IPS-15b (cell line): ENCODE results near the gene KLF17.

Experiments used
- H3K27me3 ChIP-seq: one replicate; pipeline ENCODE4 v1.6.1; 2013; ENCODE audit warnings: low read length; ENCODE audit not compliant: control insufficient read depth, insufficient read depth
- H3K36me3 ChIP-seq: one replicate; pipeline ENCODE4 v1.6.1; 2013; ENCODE audit warnings: low read length; ENCODE audit not compliant: control insufficient read depth, insufficient read depth
- H3K4me1 ChIP-seq: one replicate; pipeline ENCODE4 v1.6.1; 2013; ENCODE audit warnings: mild to moderate bottlenecking, low read length; ENCODE audit not compliant: control insufficient read depth, insufficient read depth
- H3K4me3 ChIP-seq: one replicate; pipeline ENCODE4 v1.5.1; 2013; ENCODE audit warnings: low read depth, low read length
- H3K9ac ChIP-seq: one replicate; pipeline ENCODE4 v1.6.1; 2013; ENCODE audit warnings: low read depth, mild to moderate bottlenecking, low read length
- H3K9me3 ChIP-seq: one replicate; pipeline ENCODE4 v1.6.1; 2013; ENCODE audit warnings: mild to moderate bottlenecking, low read length; ENCODE audit not compliant: control insufficient read depth, insufficient read depth

Gene KLF17

GRCh38 chr1:44118682-44119081 is at the start of gene KLF17:
TSS of gene KLF17 (plus strand) at chr1:44118821. CDS start at chr1:44118908, 87 bp downstream.
- Histone ChIP-seq H3K9ac (no peak within 1 kb of the TSS), H3K4me1 (no peaks in the 10 kb centered on the region), H3K4me3 (no peak within 1 kb of the TSS), H3K36me3 (no peaks in the 10 kb centered on the region), H3K9me3 (no peaks in the 10 kb centered on the region), H3K27me3 (no peaks in the 10 kb centered on the region)

GRCh38 chr1:44071461-44071860 is 47.2 kb upstream of the KLF17 start:
- Histone ChIP-seq H3K4me3 (no peak overlapping the region), H3K36me3 (no peaks in the 10 kb centered on the region), H3K4me1 (peaks cover 2% of the 10 kb centered on the region), H3K27me3 (no peaks in the 10 kb centered on the region), H3K9ac (no peak overlapping the region), H3K9me3 (no peaks in the 10 kb centered on the region)

GRCh38 chr1:44072204-44072603 is 46.4 kb upstream of the KLF17 start:
- no peak overlapping the region for H3K4me3 ChIP-seq
- H3K36me3 ChIP-seq = no peaks in the 10 kb centered on the region
- no peak overlapping the region for H3K9ac ChIP-seq
- no peaks in the 10 kb centered on the region for H3K9me3 ChIP-seq
- H3K4me1 ChIP-seq = peaks cover 2% of the 10 kb centered on the region
- H3K27me3 ChIP-seq = no peaks in the 10 kb centered on the region

- Histone ChIP-seq H3K4me1 (peaks cover 2% of the 10 kb centered on the region), H3K9ac (no peak overlapping the region), H3K27me3 (no peaks in the 10 kb centered on the region), H3K36me3 (no peaks in the 10 kb centered on the region), H3K4me3 (no peak overlapping the region), H3K9me3 (no peaks in the 10 kb centered on the region)
These were observed 45.8 kb upstream of the KLF17 start for GRCh38 chr1:44072821-44073220.

GRCh38 chr1:44073528-44073927 is 45.1 kb upstream of the KLF17 start:
- Histone ChIP-seq H3K4me1 (peaks cover 2% of the 10 kb centered on the region), H3K36me3 (no peaks in the 10 kb centered on the region), H3K9ac (no peak overlapping the region), H3K27me3 (no peaks in the 10 kb centered on the region), H3K4me3 (no peak overlapping the region), H3K9me3 (no peaks in the 10 kb centered on the region)

GRCh38 chr1:44074415-44074814 is 44.2 kb upstream of the KLF17 start:
- no peak overlapping the region for H3K4me3 ChIP-seq
- peaks cover 2% of the 10 kb centered on the region for H3K4me1 ChIP-seq
- no peaks in the 10 kb centered on the region for H3K9me3 ChIP-seq
- H3K9ac ChIP-seq = no peak overlapping the region
- H3K27me3 ChIP-seq = no peaks in the 10 kb centered on the region
- no peaks in the 10 kb centered on the region for H3K36me3 ChIP-seq

- H3K27me3 ChIP-seq = no peaks in the 10 kb centered on the region
- no peak overlapping the region for H3K9ac ChIP-seq
- H3K4me3 ChIP-seq = no peak overlapping the region
- H3K4me1 ChIP-seq = peaks cover 2% of the 10 kb centered on the region
- H3K9me3 ChIP-seq = no peaks in the 10 kb centered on the region
- H3K36me3 ChIP-seq = no peaks in the 10 kb centered on the region
These were observed 42.6 kb upstream of the KLF17 start for GRCh38 chr1:44076066-44076465.

- H3K27me3 ChIP-seq = no peaks in the 10 kb centered on the region
- no peaks in the 10 kb centered on the region for H3K9me3 ChIP-seq
- H3K9ac ChIP-seq = no peak overlapping the region
- H3K4me1 ChIP-seq = peaks cover 2% of the 10 kb centered on the region
- no peaks in the 10 kb centered on the region for H3K36me3 ChIP-seq
- H3K4me3 ChIP-seq = no peak overlapping the region
These were observed 41.2 kb upstream of the KLF17 start for GRCh38 chr1:44077421-44077820.

GRCh38 chr1:44078104-44078503 is 40.5 kb upstream of the KLF17 start:
- Histone ChIP-seq H3K9me3 (no peaks in the 10 kb centered on the region), H3K4me1 (peaks cover 2% of the 10 kb centered on the region), H3K4me3 (no peak overlapping the region), H3K9ac (no peak overlapping the region), H3K36me3 (no peaks in the 10 kb centered on the region), H3K27me3 (no peaks in the 10 kb centered on the region)

GRCh38 chr1:44079566-44079965 is 39.1 kb upstream of the KLF17 start:
- H3K9ac ChIP-seq = no peak overlapping the region
- no peaks in the 10 kb centered on the region for H3K27me3 ChIP-seq
- peaks cover 2% of the 10 kb centered on the region for H3K4me1 ChIP-seq
- no peak overlapping the region for H3K4me3 ChIP-seq
- H3K36me3 ChIP-seq = no peaks in the 10 kb centered on the region
- H3K9me3 ChIP-seq = no peaks in the 10 kb centered on the region

GRCh38 chr1:44084998-44085675 is 33.5 kb upstream of the KLF17 start:
- H3K4me1 ChIP-seq = peaks cover 10% of the 10 kb centered on the region
- H3K27me3 ChIP-seq = no peaks in the 10 kb centered on the region
- H3K36me3 ChIP-seq = no peaks in the 10 kb centered on the region
- H3K9ac ChIP-seq = no peak overlapping the region
- no peak overlapping the region for H3K4me3 ChIP-seq
- H3K9me3 ChIP-seq = no peaks in the 10 kb centered on the region

GRCh38 chr1:44086692-44087474 is 31.7 kb upstream of the KLF17 start:
- Histone ChIP-seq H3K9ac (no peak overlapping the region), H3K27me3 (no peaks in the 10 kb centered on the region), H3K36me3 (no peaks in the 10 kb centered on the region), H3K4me1 (peaks cover 10% of the 10 kb centered on the region), H3K4me3 (no peak overlapping the region), H3K9me3 (no peaks in the 10 kb centered on the region)
